H9 (cell line): ENCODE measurements around the gene CLEC19A. TPM values are rescaled to one million over a fixed set of nuclear protein-coding genes. Genes with fewer than 3 reads are reported as not detected.

ENCODE experiments used
- DNase-seq: peaks from one replicate; pipeline ENCODE4 v3.0.0-alpha.2; 2017
- H2AFZ ChIP-seq: one replicate; pipeline ENCODE4 v1.6.1; 2013; ENCODE audit warnings: mild to moderate bottlenecking, low read length, control low read depth, moderate library complexity
- H2AK5ac ChIP-seq: 2 replicates; pipeline ENCODE4 v1.6.1; 2013; ENCODE audit warnings: low read length, control low read depth, mixed read lengths; ENCODE audit not compliant: insufficient read length
- H2BK120ac ChIP-seq: one replicate; pipeline ENCODE4 v1.6.1; 2013; ENCODE audit warnings: low read depth, mild to moderate bottlenecking, low read length, control low read depth, inconsistent platforms; ENCODE audit not compliant: poor library complexity, severe bottlenecking
- H2BK12ac ChIP-seq: 2 replicates; pipeline ENCODE4 v1.6.1; 2013; ENCODE audit warnings: low read length, control low read depth, mixed read lengths, low read depth; ENCODE audit not compliant: insufficient read length
- H2BK15ac ChIP-seq: 2 replicates; pipeline ENCODE4 v1.6.1; 2013; ENCODE audit warnings: low read depth, low read length, control low read depth
- H2BK20ac ChIP-seq: one replicate; pipeline ENCODE4 v1.6.1; 2013; ENCODE audit warnings: low read depth, mild to moderate bottlenecking, low read length, control low read depth, inconsistent platforms; ENCODE audit not compliant: poor library complexity, severe bottlenecking
- H2BK5ac ChIP-seq: 2 replicates; pipeline ENCODE4 v1.6.1; 2013; ENCODE audit warnings: low read length, control low read depth, mixed read lengths; ENCODE audit not compliant: insufficient read length
- H3K14ac ChIP-seq: 2 replicates; pipeline ENCODE4 v1.6.1; 2013; ENCODE audit warnings: low read length, control low read depth; ENCODE audit not compliant: insufficient read depth
- H3K18ac ChIP-seq: 2 replicates; pipeline ENCODE4 v1.6.1; 2013; ENCODE audit warnings: low read depth, mild to moderate bottlenecking, mixed read lengths, low read length, control low read depth; ENCODE audit not compliant: insufficient read length
- H3K23ac ChIP-seq: 2 replicates; pipeline ENCODE4 v1.6.1; 2013; ENCODE audit warnings: low read length, control low read depth, mixed read lengths, low read depth; ENCODE audit not compliant: insufficient read length
- H3K23me2 ChIP-seq: 2 replicates; pipeline ENCODE4 v1.6.1; 2013; ENCODE audit warnings: low read depth, mild to moderate bottlenecking, mixed read lengths, low read length, control low read depth; ENCODE audit not compliant: insufficient read length, poor library complexity, severe bottlenecking
- H3K27ac ChIP-seq: 2 replicates; pipeline ENCODE4 v1.5.1; 2013; ENCODE audit warnings: low read length, control low read depth, mixed read lengths, low read depth; ENCODE audit not compliant: insufficient read length
- H3K27me3 ChIP-seq: 2 replicates; pipeline ENCODE4 v1.6.1; 2013; ENCODE audit warnings: low read length, control low read depth, inconsistent platforms; ENCODE audit not compliant: insufficient read depth
- H3K4ac ChIP-seq: 2 replicates; pipeline ENCODE4 v1.6.1; 2013; ENCODE audit warnings: low read depth, mild to moderate bottlenecking, control low read depth, inconsistent platforms, low read length, moderate library complexity
- H3K4me1 ChIP-seq: 2 replicates; pipeline ENCODE4 v1.6.1; 2013; ENCODE audit warnings: low read length, control low read depth, inconsistent platforms; ENCODE audit not compliant: insufficient read depth
- H3K4me2 ChIP-seq: 2 replicates; pipeline ENCODE4 v1.6.1; 2013; ENCODE audit warnings: low read length, control low read depth, mixed read lengths; ENCODE audit not compliant: insufficient read length, insufficient read depth
- H3K56ac ChIP-seq: 2 replicates; pipeline ENCODE4 v1.6.1; 2013; ENCODE audit warnings: low read depth, mild to moderate bottlenecking, mixed read lengths, low read length, control low read depth; ENCODE audit not compliant: insufficient read length
- H3K79me1 ChIP-seq: 2 replicates; pipeline ENCODE4 v1.6.1; 2013; ENCODE audit warnings: low read depth, mild to moderate bottlenecking, moderate library complexity, low read length, control low read depth, inconsistent platforms; ENCODE audit not compliant: insufficient read depth, poor library complexity, severe bottlenecking
- H3K79me2 ChIP-seq: 2 replicates; pipeline ENCODE4 v1.6.1; 2013; ENCODE audit warnings: low read length, control low read depth, inconsistent platforms; ENCODE audit not compliant: insufficient read depth
- H3K9ac ChIP-seq: 2 replicates; pipeline ENCODE4 v1.6.1; 2013; ENCODE audit warnings: low read length, control low read depth, mixed read lengths; ENCODE audit not compliant: insufficient read length; ENCODE audit errors: extremely low read depth
- H3K9me3 ChIP-seq: one replicate; pipeline ENCODE4 v1.6.1; 2013; ENCODE audit warnings: low read depth, low read length, inconsistent platforms; ENCODE audit not compliant: control insufficient read depth
- H3T11ph ChIP-seq: one replicate; pipeline ENCODE4 v1.6.1; 2013; ENCODE audit warnings: mild to moderate bottlenecking, low read length, control low read depth, inconsistent platforms
- H4K20me1 ChIP-seq: one replicate; pipeline ENCODE4 v1.6.1; 2013; ENCODE audit not compliant: control insufficient read depth, insufficient read length, insufficient read depth
- H4K5ac ChIP-seq: 2 replicates; pipeline ENCODE4 v1.6.1; 2013; ENCODE audit warnings: low read depth, mild to moderate bottlenecking, mixed read lengths, low read length, control low read depth; ENCODE audit not compliant: insufficient read length
- H4K8ac ChIP-seq: replicated peaks from 2 replicates; pipeline ENCODE4 v1.6.1; 2013; ENCODE audit warnings: low read length, control low read depth, mixed read lengths, low read depth; ENCODE audit not compliant: insufficient read length
- H4K91ac ChIP-seq: 2 replicates; pipeline ENCODE4 v1.6.1; 2013; ENCODE audit warnings: low read depth, mild to moderate bottlenecking, moderate library complexity, mixed read lengths, low read length, control low read depth; ENCODE audit not compliant: insufficient read length
- H3K27ac Mint-ChIP-seq, 3 experiments: 2 replicates in 2 of 3; 3 replicates in 1 of 3; pipeline ENCODE4 v1.8.0; 2020 to 2021; ENCODE audit warnings: mixed read lengths in 3 of 3, mild to moderate bottlenecking in 1 of 3, moderate library complexity in 1 of 3
- H3K27me3 Mint-ChIP-seq: 2 replicates; pipeline ENCODE4 v1.8.0; 2021; ENCODE audit warnings: low read depth, mild to moderate bottlenecking, moderate library complexity, mixed read lengths
- H3K36me3 Mint-ChIP-seq, 3 experiments: 2 replicates in 2 of 3; 3 replicates in 1 of 3; pipeline ENCODE4 v1.8.0; 2020 to 2021; ENCODE audit warnings: low read depth in 3 of 3, mixed read lengths in 3 of 3; ENCODE audit not compliant: insufficient read depth in 1 of 3
- H3K4me1 Mint-ChIP-seq, 2 experiments: 2 replicates each; pipeline ENCODE4 v1.8.0; 2020; ENCODE audit warnings: mixed read lengths in 2 of 2
- H3K4me3 Mint-ChIP-seq, 2 experiments: 2 replicates in 1 of 2; 3 replicates in 1 of 2; pipeline ENCODE4 v1.8.0; 2020 to 2021; ENCODE audit warnings: mild to moderate bottlenecking in 2 of 2, mixed read lengths in 2 of 2, moderate library complexity in 1 of 2
- H3K9me3 Mint-ChIP-seq, 2 experiments: 2 replicates in 1 of 2; 3 replicates in 1 of 2; pipeline ENCODE4 v1.8.0; 2020; ENCODE audit warnings: mild to moderate bottlenecking in 2 of 2, mixed read lengths in 2 of 2, moderate library complexity in 1 of 2
- CTCF ChIP-seq: fragments of 200-600 bp; sonication (generic); conservative IDR thresholded peaks from 3 replicates; pipeline ENCODE4 v1.8.0; 2021; ENCODE audit warnings: antibody characterized with exemption, mild to moderate bottlenecking
- WGBS: extraction: QIAGEN DNeasy Blood & Tissue Kit; methylation state at CpG from one replicate; pipeline ENCODE4 v1.1.7; 2013; ENCODE audit warnings: missing lambda C conversion rate, low lambda C conversion rate, mixed read lengths; ENCODE audit not compliant: insufficient read length; ENCODE audit errors: extremely low coverage; 5-methylcytosine and 5-hydroxymethylcytosine counted together
- total RNA-seq: library from RNA; stranded (reverse); gene quantifications from 2 replicates; pipeline ENCODE4 v1.2.1, GENCODE V29; 2021

The CLEC19A gene
- total RNA-seq, 1 experiment from 2014 or later = not detected

- Histone ChIP-seq H3K79me2 (no peaks in the 10 kb centered on the region), H3K23ac (no peak overlapping the region), H3T11ph (no peak overlapping the region), H2BK15ac (no peak overlapping the region), H2AFZ (no peak overlapping the region), H4K20me1 (no peaks in the 10 kb centered on the region), H4K5ac (no peak overlapping the region), H3K56ac (no peak overlapping the region), H2AK5ac (no peak overlapping the region), H2BK5ac (no peak overlapping the region), H3K79me1 (no peaks in the 10 kb centered on the region), H3K14ac (no peak overlapping the region), H3K9ac (no peak overlapping the region), H3K4me2 (no peak overlapping the region), H3K27me3 (no peaks in the 10 kb centered on the region), H3K23me2 (no peaks in the 10 kb centered on the region), H2BK20ac (no peak overlapping the region), H3K18ac (no peak overlapping the region), H3K4ac (no peak overlapping the region), H3K9me3 (no peaks in the 10 kb centered on the region), H3K27ac (no peak overlapping the region), H4K8ac (no peak overlapping the region), H2BK12ac (no peak overlapping the region), H2BK120ac (no peak overlapping the region), H4K91ac (no peak overlapping the region), H3K4me1 (peaks cover 3% of the 10 kb centered on the region; the same call in 1 of the 2 replicates)
- Mint-ChIP-seq H3K4me1 (peaks cover 14 to 21% of the 10 kb centered on the region in 2 experiments), H3K27ac (no peak overlapping the region), H3K9me3 (peaks cover 15% of the 10 kb centered on the region in 2 experiments), H3K4me3 (no peak overlapping the region), H3K27me3 (no peaks in the 10 kb centered on the region), H3K36me3 (peaks cover 0 to 16% (median 3%) of the 10 kb centered on the region in 3 experiments; a peak in 4 of 7 replicates)
- TF ChIP-seq CTCF = no peak
- DNase-seq = no peak
- WGBS = no CpG with 5 or more reads among the region's 4 CpGs
These were observed 46.3 kb downstream of the CLEC19A start for GRCh38 chr16:19331794-19332193.
